Activated CD4-positive, alpha-beta T cell treated with anti-CD3 and anti-CD28 coated beads, Interleukin-2, amount 50 U/mL, for 1 hour (primary cell): ENCODE measurements around the gene ABCB11.
"Not testable (repeated sequence)": the region's sequence is repeated elsewhere in the genome, so short reads cannot be mapped to it uniquely, and the experiment has no call there.

ENCODE experiments used
- DNase-seq: peaks from one replicate; pipeline ENCODE4 v3.0.0-alpha.2; 2020

The ABCB11 gene

GRCh38 chr2:169031202-169031601, at the start of gene ABCB11:
Gene ABCB11 (minus strand): TSS chr2:169031324. CDS start chr2:169018125, 13,199 bp downstream.
- no peak for DNase-seq

- DNase-seq = no peak
These were observed 49.3 kb upstream of the ABCB11 start for GRCh38 chr2:169080250-169081069.

- no peak for DNase-seq
These were observed 46.6 kb upstream of the ABCB11 start for GRCh38 chr2:169077674-169078240.

- DNase-seq = no peak
These were observed 43.0 kb upstream of the ABCB11 start for GRCh38 chr2:169073963-169074751.

- no peak for DNase-seq
These were observed 42.3 kb upstream of the ABCB11 start for GRCh38 chr2:169073211-169073962.

GRCh38 chr2:169072163-169072925, 41.2 kb upstream of the ABCB11 start:
- DNase-seq = no peak

GRCh38 chr2:169071455-169071854, 40.3 kb upstream of the ABCB11 start:
- no peak for DNase-seq

GRCh38 chr2:169069833-169070232, 38.7 kb upstream of the ABCB11 start:
- no peak for DNase-seq

- no peak for DNase-seq
These were observed 38.2 kb upstream of the ABCB11 start, which contains the start of gene DHRS9 for GRCh38 chr2:169069341-169069740. Gene DHRS9 (plus strand): TSS chr2:169069563. CDS start chr2:169081582, 12,019 bp downstream.

GRCh38 chr2:169066897-169067296, 35.8 kb upstream of the ABCB11 start:
- no peak for DNase-seq

GRCh38 chr2:169065864-169066517, 34.9 kb upstream of the ABCB11 start:
- DNase-seq = no peak

- DNase-seq = no peak
These were observed 34.3 kb upstream of the ABCB11 start for GRCh38 chr2:169065422-169065821.

GRCh38 chr2:169064199-169064598, 33.1 kb upstream of the ABCB11 start:
- not testable (repeated sequence) for DNase-seq

- DNase-seq = not testable (repeated sequence)
These were observed 23.5 kb upstream of the ABCB11 start for GRCh38 chr2:169054575-169054974.

GRCh38 chr2:169050476-169051240, 19.5 kb upstream of the ABCB11 start:
- DNase-seq = no peak

GRCh38 chr2:169049142-169049541, 18.0 kb upstream of the ABCB11 start:
- no peak for DNase-seq

GRCh38 chr2:169047256-169048250, 16.4 kb upstream of the ABCB11 start:
- DNase-seq = no peak

- no peak for DNase-seq
These were observed 15.5 kb upstream of the ABCB11 start for GRCh38 chr2:169046440-169047151.

GRCh38 chr2:169042856-169043255, 11.7 kb upstream of the ABCB11 start:
- DNase-seq = no peak
